ENCODE data around the gene CORO2B.

CORO2B gene

DNA sequence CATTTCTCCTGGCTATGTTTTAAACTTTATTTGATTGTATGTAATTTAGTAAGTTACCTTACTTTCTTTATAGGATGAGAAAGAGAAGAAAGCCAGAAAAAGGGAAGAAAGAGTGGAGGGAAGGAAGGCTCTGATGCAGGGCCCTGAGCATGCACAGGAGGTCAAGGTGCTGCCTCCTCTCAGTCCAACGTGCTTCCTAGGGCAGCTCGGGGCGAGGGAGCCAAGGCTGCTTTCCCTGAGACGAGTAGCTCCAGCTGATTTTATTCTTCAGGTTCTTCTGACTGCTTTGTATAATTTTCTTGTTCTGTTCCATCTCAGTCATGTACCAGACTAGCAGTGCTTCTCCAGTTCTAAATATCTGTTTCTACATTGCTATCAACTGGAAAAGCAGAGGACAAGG lies 3.4 kb downstream of the CORO2B start:
- peaks cover 22% of the 10 kb centered on the region for H3K4me1 ChIP-seq (ENCODE audit: insufficient read depth, insufficient read length)
- no peak overlapping the region for H3K4me3 ChIP-seq (ENCODE audit: insufficient read length, low read depth)
- peaks cover 14% of the 10 kb centered on the region for H3K27me3 ChIP-seq (ENCODE audit: insufficient read depth, insufficient read length)
- DNase-seq (ENCODE audit: low read depth, low spot score) = no peak
- no peak overlapping the region for H3K9ac ChIP-seq (ENCODE audit: insufficient read length, low read depth)
- TF ChIP-seq ZNF274 (IDR thresholded peaks at IDR 0.05; ENCODE audit: low read depth, low read length) = no peak
- TF ChIP-seq SUZ12 (IDR thresholded peaks at IDR 0.05; ENCODE audit: extremely low read depth, insufficient read depth, insufficient read length) = no peak
- TF ChIP-seq YY1 (IDR thresholded peaks at IDR 0.05; ENCODE audit: insufficient read depth, insufficient read length) = no peak
- H3K9me3 ChIP-seq (ENCODE audit: insufficient read depth, low read length) = no peaks in the 10 kb centered on the region
- no peaks in the 10 kb centered on the region for H3K36me3 ChIP-seq (ENCODE audit: insufficient read depth, insufficient read length, low read length)

DNA sequence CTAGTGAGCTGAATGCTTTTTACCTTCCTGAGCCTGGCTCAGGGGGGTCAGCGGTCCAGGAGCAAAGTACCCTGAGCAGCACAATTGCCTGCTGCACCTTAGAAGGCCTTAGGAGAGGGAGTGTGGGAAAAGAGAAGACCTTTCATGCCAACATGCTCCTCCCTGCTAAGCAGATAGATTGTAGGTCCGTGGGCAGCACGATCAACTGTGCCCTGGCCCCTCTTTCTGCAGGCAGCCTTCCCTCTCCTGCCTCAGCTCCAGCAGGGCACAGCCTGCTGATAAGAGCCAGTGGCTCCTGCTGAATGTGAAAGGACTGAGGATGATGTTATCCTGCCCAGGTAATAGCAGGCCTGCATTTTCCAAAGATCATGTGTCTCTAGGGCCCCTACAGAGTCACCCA lies 4.1 kb downstream of the CORO2B start:
- Histone ChIP-seq H3K4me3 (ENCODE audit: insufficient read length, low read depth) (no peak overlapping the region), H3K27me3 (ENCODE audit: insufficient read depth, insufficient read length) (peaks cover 11% of the 10 kb centered on the region), H3K9ac (ENCODE audit: insufficient read length, low read depth) (no peak overlapping the region), H3K9me3 (ENCODE audit: insufficient read depth, low read length) (no peaks in the 10 kb centered on the region), H3K4me1 (ENCODE audit: insufficient read depth, insufficient read length) (peaks cover 19% of the 10 kb centered on the region), H3K36me3 (ENCODE audit: insufficient read depth, insufficient read length, low read length) (no peaks in the 10 kb centered on the region)
- TF ChIP-seq YY1 (IDR thresholded peaks at IDR 0.05; ENCODE audit: insufficient read depth, insufficient read length) (no peak), ZNF274 (IDR thresholded peaks at IDR 0.05; ENCODE audit: low read depth, low read length) (no peak)
- no peak for DNase-seq (ENCODE audit: low read depth, low spot score)

DNA sequence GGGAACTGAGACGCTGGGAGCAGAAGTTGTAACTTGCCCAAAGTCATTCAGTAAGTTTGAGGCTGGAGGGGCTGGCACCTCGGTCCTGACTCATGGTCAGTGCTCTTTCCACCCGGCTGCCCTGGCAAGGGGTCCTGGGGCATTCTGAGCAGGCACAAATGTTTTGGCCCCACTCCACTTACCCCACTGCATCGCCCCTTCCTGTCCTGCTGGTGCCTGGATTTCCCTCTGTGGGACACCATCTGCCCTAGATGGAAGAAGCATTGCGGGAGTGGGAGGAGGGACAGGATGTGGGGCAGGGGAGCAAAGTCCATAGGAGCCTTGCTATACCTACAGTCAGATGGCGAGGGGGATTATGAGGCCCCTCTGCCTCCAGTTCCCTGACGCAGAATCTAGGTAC lies 4.5 kb downstream of the CORO2B start:
- Histone ChIP-seq H3K4me3 (ENCODE audit: insufficient read length, low read depth) (no peak overlapping the region), H3K9me3 (ENCODE audit: insufficient read depth, low read length) (no peaks in the 10 kb centered on the region), H3K4me1 (ENCODE audit: insufficient read depth, insufficient read length) (peaks cover 18% of the 10 kb centered on the region), H3K27me3 (ENCODE audit: insufficient read depth, insufficient read length) (peaks cover 6% of the 10 kb centered on the region), H3K36me3 (ENCODE audit: insufficient read depth, insufficient read length, low read length) (no peaks in the 10 kb centered on the region), H3K9ac (ENCODE audit: insufficient read length, low read depth) (no peak overlapping the region)
- TF ChIP-seq ZNF274 (IDR thresholded peaks at IDR 0.05; ENCODE audit: low read depth, low read length) (no peak), SUZ12 (IDR thresholded peaks at IDR 0.05; ENCODE audit: extremely low read depth, insufficient read depth, insufficient read length) (no peak), YY1 (IDR thresholded peaks at IDR 0.05; ENCODE audit: insufficient read depth, insufficient read length) (no peak)
- DNase-seq (ENCODE audit: low read depth, low spot score) = no peak

DNA sequence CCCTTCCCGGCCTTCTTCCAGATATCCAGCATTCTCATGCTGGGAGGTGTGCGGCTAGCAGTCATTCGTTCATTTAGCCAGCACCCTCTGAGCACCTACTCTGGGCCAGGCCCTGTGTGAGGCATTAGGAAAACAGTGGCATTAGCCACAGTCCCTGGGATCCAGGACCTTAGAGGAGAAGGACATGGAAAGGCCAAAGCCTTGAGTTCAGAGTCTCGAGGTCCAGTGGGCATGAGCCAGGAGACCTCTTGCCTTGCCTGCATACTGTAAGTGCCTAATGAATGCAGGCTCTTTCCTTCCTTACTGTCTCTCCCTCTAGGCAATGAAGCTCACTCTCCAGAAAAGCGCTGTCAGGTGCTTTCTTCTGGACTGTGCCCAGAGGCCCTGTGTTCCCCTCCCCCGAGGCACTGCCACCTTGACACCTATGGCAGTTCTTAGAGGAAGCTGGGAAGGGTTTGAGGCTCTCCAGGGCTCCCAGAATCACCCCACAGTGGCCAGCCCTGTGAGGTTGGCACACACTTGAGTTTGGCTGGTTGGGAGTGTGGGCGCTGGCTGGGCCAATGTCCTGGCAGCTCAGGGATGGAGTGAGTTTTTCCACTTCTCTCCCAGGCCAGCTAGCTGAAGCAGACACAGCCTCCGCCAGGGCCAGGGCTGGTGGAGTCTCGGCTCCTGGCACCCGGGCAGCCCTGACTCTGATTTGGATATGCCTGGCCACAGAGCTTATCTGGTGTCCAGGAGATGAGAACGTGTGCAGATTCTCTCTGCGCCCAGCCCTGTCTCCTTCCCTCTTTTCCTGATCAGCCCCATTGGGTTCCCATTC lies 5.4 kb downstream of the CORO2B start:
- Histone ChIP-seq H3K4me3 (ENCODE audit: insufficient read length, low read depth) (no peak overlapping the region), H3K9ac (ENCODE audit: insufficient read length, low read depth) (no peak overlapping the region), H3K4me1 (ENCODE audit: insufficient read depth, insufficient read length) (peaks cover 18% of the 10 kb centered on the region), H3K9me3 (ENCODE audit: insufficient read depth, low read length) (no peaks in the 10 kb centered on the region), H3K27me3 (ENCODE audit: insufficient read depth, insufficient read length) (peaks cover 6% of the 10 kb centered on the region), H3K36me3 (ENCODE audit: insufficient read depth, insufficient read length, low read length) (no peaks in the 10 kb centered on the region)
- TF ChIP-seq ZNF274 (IDR thresholded peaks at IDR 0.05; ENCODE audit: low read depth, low read length) (no peak), YY1 (IDR thresholded peaks at IDR 0.05; ENCODE audit: insufficient read depth, insufficient read length) (no peak), SUZ12 (IDR thresholded peaks at IDR 0.05; ENCODE audit: extremely low read depth, insufficient read depth, insufficient read length) (no peak)
- DNase-seq (ENCODE audit: low read depth, low spot score) = no peak

DNA sequence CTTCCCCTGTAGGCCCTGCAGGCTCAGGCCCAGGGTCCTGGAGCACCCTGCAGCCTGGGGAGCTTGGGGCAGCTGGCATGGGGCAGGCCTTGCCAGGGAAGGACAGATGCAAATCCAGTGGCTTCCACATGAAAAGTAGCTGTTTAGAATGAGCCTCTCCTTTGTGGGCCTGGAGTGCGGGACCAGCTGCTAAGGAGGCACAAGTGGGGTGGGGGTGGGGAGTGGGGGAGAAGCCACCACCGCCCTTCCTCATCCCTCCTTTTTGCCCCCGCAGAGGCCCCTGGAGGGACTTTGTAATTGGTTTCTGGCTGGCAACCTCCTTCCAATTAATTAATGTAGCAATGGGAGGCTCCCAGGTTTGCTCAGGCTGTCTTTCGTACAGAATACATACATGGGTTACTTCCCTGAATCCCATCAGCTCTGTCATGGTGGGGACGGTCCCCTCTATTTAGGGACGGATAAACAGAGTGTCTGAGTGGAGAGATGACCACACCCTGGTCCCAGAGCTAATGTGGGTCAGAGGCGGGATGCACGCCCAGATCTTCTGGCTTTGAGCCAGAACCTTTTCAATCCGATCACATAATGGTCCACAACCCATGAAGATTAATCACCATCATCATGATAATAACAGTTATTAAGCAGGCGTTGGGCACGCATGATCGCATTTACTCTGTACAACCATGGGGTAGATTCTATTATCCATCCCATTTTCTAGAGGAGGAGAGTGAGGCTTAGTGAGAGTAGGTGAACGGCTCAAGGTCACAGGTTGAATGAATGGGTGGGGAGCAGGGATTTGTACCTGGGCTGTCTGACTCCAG lies 6.2 kb downstream of the CORO2B start:
- Histone ChIP-seq H3K4me1 (ENCODE audit: insufficient read depth, insufficient read length) (peaks cover 18% of the 10 kb centered on the region), H3K36me3 (ENCODE audit: insufficient read depth, insufficient read length, low read length) (no peaks in the 10 kb centered on the region), H3K9me3 (ENCODE audit: insufficient read depth, low read length) (no peaks in the 10 kb centered on the region), H3K27me3 (ENCODE audit: insufficient read depth, insufficient read length) (peaks cover under 1% of the 10 kb centered on the region), H3K4me3 (ENCODE audit: insufficient read length, low read depth) (no peak overlapping the region), H3K9ac (ENCODE audit: insufficient read length, low read depth) (no peak overlapping the region)
- no peak for TF ChIP-seq YY1 (IDR thresholded peaks at IDR 0.05; ENCODE audit: insufficient read depth, insufficient read length)
- no peak for DNase-seq (ENCODE audit: low read depth, low spot score)

DNA sequence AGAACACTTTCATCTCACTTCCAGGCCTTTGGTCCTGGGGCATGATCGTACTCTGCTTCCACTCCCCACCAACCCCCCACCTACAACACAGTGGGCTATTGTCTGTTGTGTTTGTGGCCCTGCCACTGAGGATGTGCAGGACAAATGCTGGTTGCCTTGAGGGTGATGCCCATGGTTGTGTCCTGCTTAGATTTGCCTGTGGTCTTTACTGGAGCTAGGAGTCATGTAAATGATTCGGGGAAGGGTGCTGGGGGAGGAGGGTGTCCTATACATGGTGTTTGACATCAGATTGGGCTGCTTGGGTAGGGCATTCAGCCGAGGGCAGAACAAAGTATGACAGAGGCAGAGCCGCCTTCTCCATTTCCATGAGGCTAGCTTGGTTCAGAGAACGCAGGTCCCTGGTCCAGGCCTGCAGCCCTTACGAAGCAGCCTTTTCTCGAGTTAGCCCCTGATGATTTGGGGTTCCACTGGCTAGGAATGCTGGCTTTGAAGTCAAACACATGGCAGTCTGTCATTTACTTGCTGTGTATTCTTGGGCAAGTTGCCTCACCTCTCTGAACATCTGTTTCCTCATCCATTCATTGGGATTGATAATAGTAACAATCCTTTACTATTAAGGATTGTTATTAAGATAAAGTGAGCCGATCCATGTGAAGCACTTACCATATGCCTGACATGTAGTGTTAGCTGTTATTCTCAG lies 6.9 kb downstream of the CORO2B start:
- no peaks in the 10 kb centered on the region for H3K9me3 ChIP-seq (ENCODE audit: insufficient read depth, low read length)
- no peak for DNase-seq (ENCODE audit: low read depth, low spot score)
- no peak overlapping the region for H3K9ac ChIP-seq (ENCODE audit: insufficient read length, low read depth)
- H3K27me3 ChIP-seq (ENCODE audit: insufficient read depth, insufficient read length) = no peaks in the 10 kb centered on the region
- TF ChIP-seq SUZ12 (IDR thresholded peaks at IDR 0.05; ENCODE audit: extremely low read depth, insufficient read depth, insufficient read length) (no peak), ZNF274 (IDR thresholded peaks at IDR 0.05; ENCODE audit: low read depth, low read length) (no peak), YY1 (IDR thresholded peaks at IDR 0.05; ENCODE audit: insufficient read depth, insufficient read length) (no peak)
- peaks cover 19% of the 10 kb centered on the region for H3K4me1 ChIP-seq (ENCODE audit: insufficient read depth, insufficient read length)
- H3K4me3 ChIP-seq (ENCODE audit: insufficient read length, low read depth) = no peak overlapping the region
- no peaks in the 10 kb centered on the region for H3K36me3 ChIP-seq (ENCODE audit: insufficient read depth, insufficient read length, low read length)

Measured in NT2/D1 (cell line).